GM19023 (cell line): ENCODE results near the gene CA5A.
"Not testable (repeated sequence)": the region's sequence is repeated elsewhere in the genome, so short reads cannot be mapped to it uniquely, and the experiment has no call there.

Experiments
- ATAC-seq: cut with Tn5 transposase; IDR thresholded peaks from one replicate; pipeline ENCODE4 v1.9.1; 2021; ENCODE audit warnings: mild to moderate bottlenecking, moderate library complexity; ENCODE audit not compliant: unreplicated experiment

Gene CA5A

GRCh38 chr16:87949071-87949744 lies 12.9 kb upstream of the CA5A start:
- no peak for ATAC-seq

- ATAC-seq, result no peak
Measured at GRCh38 chr16:87948735-87949070, 12.4 kb upstream of the CA5A start.

GRCh38 chr16:87948119-87948545 lies 11.8 kb upstream of the CA5A start:
- ATAC-seq, result no peak

- no peak for ATAC-seq
Measured at GRCh38 chr16:87947356-87948118, 11.2 kb upstream of the CA5A start.

GRCh38 chr16:87946596-87947347 lies 10.4 kb upstream of the CA5A start:
- ATAC-seq, result no peak

- ATAC-seq, result no peak
Measured at GRCh38 chr16:87945351-87946042, 9.2 kb upstream of the CA5A start.

- ATAC-seq, result no peak
Measured at GRCh38 chr16:87942680-87943079, 6.4 kb upstream of the CA5A start.

- ATAC-seq, result no peak
Measured at GRCh38 chr16:87939562-87940423, 3.5 kb upstream of the CA5A start.

- no peak for ATAC-seq
Measured at GRCh38 chr16:87938412-87938949, 2.2 kb upstream of the CA5A start.

- ATAC-seq, result not testable (repeated sequence)
Measured at GRCh38 chr16:87937231-87937542, 858 bp upstream of the CA5A start.

GRCh38 chr16:87936016-87936374 lies 334 bp downstream of the CA5A start:
- ATAC-seq, result not testable (repeated sequence)

- not testable (repeated sequence) for ATAC-seq
Measured at GRCh38 chr16:87934752-87935425, 1.4 kb downstream of the CA5A start.

- no peak for ATAC-seq
Measured at GRCh38 chr16:87933140-87933495, 3.2 kb downstream of the CA5A start.

- ATAC-seq, result not testable (repeated sequence)
Measured at GRCh38 chr16:87932475-87933139, 3.7 kb downstream of the CA5A start.

GRCh38 chr16:87931504-87931903 lies 4.8 kb downstream of the CA5A start:
- ATAC-seq, result no peak

GRCh38 chr16:87930456-87930855 lies 5.9 kb downstream of the CA5A start:
- no peak for ATAC-seq

GRCh38 chr16:87929986-87930385 lies 6.3 kb downstream of the CA5A start:
- no peak for ATAC-seq

- no peak for ATAC-seq
Measured at GRCh38 chr16:87927195-87927562, 9.2 kb downstream of the CA5A start.
